Suprapubic skin (tissue), 4 donors: ENCODE results near the gene TPK1.

Source experiments
- EP300 ChIP-seq: sonication (generic); formaldehyde crosslinking; IDR thresholded peaks from one replicate; pipeline ENCODE4 v1.6.1; 2017; ENCODE audit warnings: antibody characterized with exemption
- POLR2A ChIP-seq, 2 donors: fragments of 450-650 bp; IDR thresholded peaks; one replicate each; pipeline ENCODE4 v1.6.1; 2017; ENCODE audit warnings: antibody characterized with exemption in 2 of 2, mild to moderate bottlenecking in 2 of 2, moderate library complexity in 2 of 2
- POLR2AphosphoS5 ChIP-seq, 3 donors: sonication (generic); formaldehyde crosslinking; IDR thresholded peaks; one replicate each; pipeline ENCODE4 v1.6.1; 2017; ENCODE audit warnings: antibody characterized with exemption in 3 of 3
- TF ChIP-seq, protein P1 (sequence below), 2 donors: fragments of 200-600 bp in 1 of 2; fragments of 450-650 bp in 1 of 2; sonication (generic) in 1 of 2; IDR thresholded peaks; one replicate each; pipeline ENCODE4 v1.5.1; 2016 to 2019; ENCODE audit warnings: antibody characterized with exemption in 2 of 2, mild to moderate bottlenecking in 1 of 2, moderate library complexity in 1 of 2

DNA sequence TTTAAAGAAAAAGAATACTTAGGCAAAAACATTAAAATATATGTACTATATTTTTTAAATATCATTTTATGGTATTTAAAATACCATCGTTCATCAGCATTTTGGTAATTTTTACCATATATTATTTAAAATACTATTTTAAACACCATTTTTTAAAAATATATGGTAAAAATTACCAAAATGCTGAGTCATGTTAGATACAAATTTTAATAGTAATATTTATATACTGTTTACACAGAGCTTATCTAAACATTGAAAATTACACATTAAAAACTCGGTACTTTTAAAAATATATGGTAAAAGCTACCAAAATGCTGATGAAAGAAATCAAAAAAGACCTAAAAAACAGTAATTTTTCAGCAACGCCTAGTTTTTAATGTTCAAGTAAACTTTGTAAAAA, 105.6 kb downstream of the TPK1 start:
- TF ChIP-seq, protein P1, sequence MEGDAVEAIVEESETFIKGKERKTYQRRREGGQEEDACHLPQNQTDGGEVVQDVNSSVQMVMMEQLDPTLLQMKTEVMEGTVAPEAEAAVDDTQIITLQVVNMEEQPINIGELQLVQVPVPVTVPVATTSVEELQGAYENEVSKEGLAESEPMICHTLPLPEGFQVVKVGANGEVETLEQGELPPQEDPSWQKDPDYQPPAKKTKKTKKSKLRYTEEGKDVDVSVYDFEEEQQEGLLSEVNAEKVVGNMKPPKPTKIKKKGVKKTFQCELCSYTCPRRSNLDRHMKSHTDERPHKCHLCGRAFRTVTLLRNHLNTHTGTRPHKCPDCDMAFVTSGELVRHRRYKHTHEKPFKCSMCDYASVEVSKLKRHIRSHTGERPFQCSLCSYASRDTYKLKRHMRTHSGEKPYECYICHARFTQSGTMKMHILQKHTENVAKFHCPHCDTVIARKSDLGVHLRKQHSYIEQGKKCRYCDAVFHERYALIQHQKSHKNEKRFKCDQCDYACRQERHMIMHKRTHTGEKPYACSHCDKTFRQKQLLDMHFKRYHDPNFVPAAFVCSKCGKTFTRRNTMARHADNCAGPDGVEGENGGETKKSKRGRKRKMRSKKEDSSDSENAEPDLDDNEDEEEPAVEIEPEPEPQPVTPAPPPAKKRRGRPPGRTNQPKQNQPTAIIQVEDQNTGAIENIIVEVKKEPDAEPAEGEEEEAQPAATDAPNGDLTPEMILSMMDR (IDR thresholded peaks at IDR 0.05), result no peak
- TF ChIP-seq POLR2AphosphoS5 (IDR thresholded peaks at IDR 0.05), result no peak
- no peak for TF ChIP-seq POLR2A (IDR thresholded peaks at IDR 0.05)
- no peak for TF ChIP-seq EP300
